SK-N-SH treated with all-trans-retinoic acid at 6 μM for 48 hours (cell line): ENCODE results near the gene PCDHGA5.
"Not testable (repeated sequence)": the region's sequence is repeated elsewhere in the genome, so short reads cannot be mapped to it uniquely, and the experiment has no call there.

Experiments
- BACH2 ChIP-seq: fragments of 250-450 bp; sonication (Bioruptor Pico); IDR thresholded peaks from 2 replicates; pipeline ENCODE4 v1.9.0; 2021; ENCODE audit warnings: mild to moderate bottlenecking, borderline replicate concordance
- CSRNP3 ChIP-seq: fragments of 250-450 bp; sonication (Bioruptor Pico); IDR thresholded peaks from 2 replicates; pipeline ENCODE4 v1.5.1; 2021; ENCODE audit warnings: mild to moderate bottlenecking, moderate library complexity
- PPARA ChIP-seq: fragments of 250-450 bp; sonication (Bioruptor Pico); IDR thresholded peaks from 2 replicates; pipeline ENCODE4 v1.5.0; 2020; ENCODE audit warnings: mild to moderate bottlenecking, borderline replicate concordance
- RARB ChIP-seq: fragments of 250-450 bp; sonication (Bioruptor Pico); IDR thresholded peaks from 2 replicates; pipeline ENCODE4 v1.8.0; 2021; ENCODE audit warnings: mild to moderate bottlenecking, moderate library complexity
- SNAI2 ChIP-seq: fragments of 250-450 bp; sonication (Bioruptor Pico); IDR thresholded peaks from 2 replicates; pipeline ENCODE4 v1.5.0; 2020; ENCODE audit warnings: mild to moderate bottlenecking, moderate library complexity
- TOX ChIP-seq: fragments of 250-450 bp; sonication (Bioruptor Pico); IDR thresholded peaks from 2 replicates; pipeline ENCODE4 v1.8.0; 2021; ENCODE audit warnings: mild to moderate bottlenecking, moderate library complexity, borderline replicate concordance
- ZFP3 ChIP-seq: fragments of 250-450 bp; sonication (Bioruptor Pico); IDR thresholded peaks from 2 replicates; pipeline ENCODE4 v1.5.0; 2020; ENCODE audit warnings: mild to moderate bottlenecking, moderate library complexity
- ZFP30 ChIP-seq: fragments of 450-650 bp; formaldehyde crosslinking; IDR thresholded peaks from 2 replicates; pipeline ENCODE4 v1.5.0; 2022; ENCODE audit warnings: mild to moderate bottlenecking, moderate library complexity
- ZNF8 ChIP-seq: fragments of 450-650 bp; formaldehyde crosslinking; IDR thresholded peaks from 2 replicates; pipeline ENCODE4 v1.5.0; 2020; ENCODE audit warnings: mild to moderate bottlenecking, moderate library complexity
- TF ChIP-seq, protein P1 (sequence below): fragments of 250-450 bp; sonication (Bioruptor Pico); IDR thresholded peaks from 2 replicates; pipeline ENCODE4 v1.5.1; 2020; ENCODE audit warnings: low read depth, mild to moderate bottlenecking, moderate library complexity
- TF ChIP-seq, protein P2 (sequence below): fragments of 250-450 bp; sonication (Bioruptor Pico); IDR thresholded peaks from 2 replicates; pipeline ENCODE4 v1.8.0; 2021; ENCODE audit warnings: low read depth, mild to moderate bottlenecking, moderate library complexity, borderline replicate concordance
- TF ChIP-seq, protein P3 (sequence below): fragments of 250-450 bp; sonication (Bioruptor Pico); IDR thresholded peaks from 2 replicates; pipeline ENCODE4 v1.8.0; 2020; ENCODE audit warnings: mild to moderate bottlenecking, moderate library complexity, borderline replicate concordance
- TF ChIP-seq, protein P4 (sequence below): fragments of 250-450 bp; sonication (Bioruptor Pico); IDR thresholded peaks from 2 replicates; pipeline ENCODE4 v1.5.0; 2020; ENCODE audit warnings: mild to moderate bottlenecking, moderate library complexity

DNA sequence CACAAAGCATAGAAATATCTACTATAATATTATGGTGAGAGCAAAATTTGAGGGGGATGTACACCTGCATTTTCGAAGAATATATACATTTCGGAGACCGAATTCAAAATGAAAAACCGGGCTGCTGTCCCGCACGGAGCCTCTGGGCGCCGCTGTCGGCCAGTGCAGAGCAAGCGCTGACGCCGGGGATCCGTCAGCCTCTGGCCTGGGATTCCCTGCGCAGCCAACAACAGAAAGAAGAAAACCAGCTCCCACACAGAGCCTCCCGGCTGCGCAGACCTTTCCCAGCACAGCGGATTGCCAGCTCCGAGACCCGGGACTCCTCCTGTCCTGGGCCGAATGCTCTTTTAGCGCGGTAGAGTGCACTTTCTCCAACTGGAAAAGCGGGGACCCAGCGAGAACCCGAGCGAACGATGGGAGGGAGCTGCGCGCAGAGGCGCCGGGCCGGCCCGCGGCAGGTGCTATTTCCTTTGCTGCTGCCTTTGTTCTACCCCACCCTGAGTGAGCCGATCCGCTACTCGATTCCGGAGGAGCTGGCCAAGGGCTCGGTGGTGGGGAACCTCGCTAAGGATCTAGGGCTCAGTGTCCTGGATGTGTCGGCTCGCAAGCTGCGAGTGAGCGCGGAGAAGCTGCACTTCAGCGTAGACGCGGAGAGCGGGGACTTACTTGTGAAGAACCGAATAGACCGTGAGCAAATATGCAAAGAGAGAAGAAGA, 44.0 kb downstream of the PCDHGA5 start, which contains the start of gene PCDHGB6:
- not testable (repeated sequence) for TF ChIP-seq BACH2 (CRISPR knock-in tag); ZNF8 (CRISPR knock-in tag); ZFP30; PPARA; TOX (CRISPR knock-in tag); ZFP3 (CRISPR knock-in tag); RARB (CRISPR knock-in tag); SNAI2 (CRISPR knock-in tag); CSRNP3 (CRISPR knock-in tag)
- TF ChIP-seq, protein P1, sequence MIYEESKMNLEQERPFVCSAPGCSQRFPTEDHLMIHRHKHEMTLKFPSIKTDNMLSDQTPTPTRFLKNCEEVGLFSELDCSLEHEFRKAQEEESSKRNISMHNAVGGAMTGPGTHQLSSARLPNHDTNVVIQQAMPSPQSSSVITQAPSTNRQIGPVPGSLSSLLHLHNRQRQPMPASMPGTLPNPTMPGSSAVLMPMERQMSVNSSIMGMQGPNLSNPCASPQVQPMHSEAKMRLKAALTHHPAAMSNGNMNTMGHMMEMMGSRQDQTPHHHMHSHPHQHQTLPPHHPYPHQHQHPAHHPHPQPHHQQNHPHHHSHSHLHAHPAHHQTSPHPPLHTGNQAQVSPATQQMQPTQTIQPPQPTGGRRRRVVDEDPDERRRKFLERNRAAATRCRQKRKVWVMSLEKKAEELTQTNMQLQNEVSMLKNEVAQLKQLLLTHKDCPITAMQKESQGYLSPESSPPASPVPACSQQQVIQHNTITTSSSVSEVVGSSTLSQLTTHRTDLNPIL (CRISPR knock-in tag): not testable (repeated sequence)
- TF ChIP-seq, protein P2, sequence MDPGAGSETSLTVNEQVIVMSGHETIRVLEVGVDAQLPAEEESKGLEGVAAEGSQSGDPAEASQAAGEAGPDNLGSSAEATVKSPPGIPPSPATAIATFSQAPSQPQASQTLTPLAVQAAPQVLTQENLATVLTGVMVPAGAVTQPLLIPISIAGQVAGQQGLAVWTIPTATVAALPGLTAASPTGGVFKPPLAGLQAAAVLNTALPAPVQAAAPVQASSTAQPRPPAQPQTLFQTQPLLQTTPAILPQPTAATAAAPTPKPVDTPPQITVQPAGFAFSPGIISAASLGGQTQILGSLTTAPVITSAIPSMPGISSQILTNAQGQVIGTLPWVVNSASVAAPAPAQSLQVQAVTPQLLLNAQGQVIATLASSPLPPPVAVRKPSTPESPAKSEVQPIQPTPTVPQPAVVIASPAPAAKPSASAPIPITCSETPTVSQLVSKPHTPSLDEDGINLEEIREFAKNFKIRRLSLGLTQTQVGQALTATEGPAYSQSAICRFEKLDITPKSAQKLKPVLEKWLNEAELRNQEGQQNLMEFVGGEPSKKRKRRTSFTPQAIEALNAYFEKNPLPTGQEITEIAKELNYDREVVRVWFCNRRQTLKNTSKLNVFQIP (CRISPR knock-in tag): not testable (repeated sequence)
- TF ChIP-seq, protein P3, sequence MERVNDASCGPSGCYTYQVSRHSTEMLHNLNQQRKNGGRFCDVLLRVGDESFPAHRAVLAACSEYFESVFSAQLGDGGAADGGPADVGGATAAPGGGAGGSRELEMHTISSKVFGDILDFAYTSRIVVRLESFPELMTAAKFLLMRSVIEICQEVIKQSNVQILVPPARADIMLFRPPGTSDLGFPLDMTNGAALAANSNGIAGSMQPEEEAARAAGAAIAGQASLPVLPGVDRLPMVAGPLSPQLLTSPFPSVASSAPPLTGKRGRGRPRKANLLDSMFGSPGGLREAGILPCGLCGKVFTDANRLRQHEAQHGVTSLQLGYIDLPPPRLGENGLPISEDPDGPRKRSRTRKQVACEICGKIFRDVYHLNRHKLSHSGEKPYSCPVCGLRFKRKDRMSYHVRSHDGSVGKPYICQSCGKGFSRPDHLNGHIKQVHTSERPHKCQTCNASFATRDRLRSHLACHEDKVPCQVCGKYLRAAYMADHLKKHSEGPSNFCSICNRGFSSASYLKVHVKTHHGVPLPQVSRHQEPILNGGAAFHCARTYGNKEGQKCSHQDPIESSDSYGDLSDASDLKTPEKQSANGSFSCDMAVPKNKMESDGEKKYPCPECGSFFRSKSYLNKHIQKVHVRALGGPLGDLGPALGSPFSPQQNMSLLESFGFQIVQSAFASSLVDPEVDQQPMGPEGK (CRISPR knock-in tag): not testable (repeated sequence)
- TF ChIP-seq, protein P4, sequence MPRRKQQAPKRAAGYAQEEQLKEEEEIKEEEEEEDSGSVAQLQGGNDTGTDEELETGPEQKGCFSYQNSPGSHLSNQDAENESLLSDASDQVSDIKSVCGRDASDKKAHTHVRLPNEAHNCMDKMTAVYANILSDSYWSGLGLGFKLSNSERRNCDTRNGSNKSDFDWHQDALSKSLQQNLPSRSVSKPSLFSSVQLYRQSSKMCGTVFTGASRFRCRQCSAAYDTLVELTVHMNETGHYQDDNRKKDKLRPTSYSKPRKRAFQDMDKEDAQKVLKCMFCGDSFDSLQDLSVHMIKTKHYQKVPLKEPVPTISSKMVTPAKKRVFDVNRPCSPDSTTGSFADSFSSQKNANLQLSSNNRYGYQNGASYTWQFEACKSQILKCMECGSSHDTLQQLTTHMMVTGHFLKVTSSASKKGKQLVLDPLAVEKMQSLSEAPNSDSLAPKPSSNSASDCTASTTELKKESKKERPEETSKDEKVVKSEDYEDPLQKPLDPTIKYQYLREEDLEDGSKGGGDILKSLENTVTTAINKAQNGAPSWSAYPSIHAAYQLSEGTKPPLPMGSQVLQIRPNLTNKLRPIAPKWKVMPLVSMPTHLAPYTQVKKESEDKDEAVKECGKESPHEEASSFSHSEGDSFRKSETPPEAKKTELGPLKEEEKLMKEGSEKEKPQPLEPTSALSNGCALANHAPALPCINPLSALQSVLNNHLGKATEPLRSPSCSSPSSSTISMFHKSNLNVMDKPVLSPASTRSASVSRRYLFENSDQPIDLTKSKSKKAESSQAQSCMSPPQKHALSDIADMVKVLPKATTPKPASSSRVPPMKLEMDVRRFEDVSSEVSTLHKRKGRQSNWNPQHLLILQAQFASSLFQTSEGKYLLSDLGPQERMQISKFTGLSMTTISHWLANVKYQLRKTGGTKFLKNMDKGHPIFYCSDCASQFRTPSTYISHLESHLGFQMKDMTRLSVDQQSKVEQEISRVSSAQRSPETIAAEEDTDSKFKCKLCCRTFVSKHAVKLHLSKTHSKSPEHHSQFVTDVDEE (CRISPR knock-in tag): not testable (repeated sequence)
